GM21529 (cell line): ENCODE results near the gene CTSZ.
"Not testable (repeated sequence)": the region's sequence is repeated elsewhere in the genome, so short reads cannot be mapped to it uniquely, and the experiment has no call there.

Source experiments
- ATAC-seq: cut with Tn5 transposase; IDR thresholded peaks from one replicate; pipeline ENCODE4 v1.9.1; 2021; ENCODE audit not compliant: unreplicated experiment

CTSZ gene

GRCh38 chr20:59001068-59001448 lies 6.0 kb downstream of the CTSZ start:
- ATAC-seq = no peak

GRCh38 chr20:59000326-59000725 lies 6.7 kb downstream of the CTSZ start:
- ATAC-seq = no peak

GRCh38 chr20:58998656-58999055 lies 8.4 kb downstream of the CTSZ start:
- ATAC-seq = no peak

GRCh38 chr20:58997141-58997770 lies 9.8 kb downstream of the CTSZ start:
- no peak for ATAC-seq

- no peak for ATAC-seq
Observed at GRCh38 chr20:58996226-58996611, 10.8 kb downstream of the CTSZ start.

GRCh38 chr20:58995461-58996225 lies 11.4 kb downstream of the CTSZ start:
- no peak for ATAC-seq

- ATAC-seq = no peak
Observed at GRCh38 chr20:58994390-58995159, 12.5 kb downstream of the CTSZ start.

- ATAC-seq = no peak
Observed at GRCh38 chr20:58993332-58994248, 13.5 kb downstream of the CTSZ start.

GRCh38 chr20:58992911-58993310 lies 14.1 kb downstream of the CTSZ start:
- ATAC-seq = no peak

- ATAC-seq = no peak
Observed at GRCh38 chr20:58991715-58992114, 15.3 kb downstream of the CTSZ start.

- no peak for ATAC-seq
Observed at GRCh38 chr20:58990651-58991445, 16.2 kb downstream of the CTSZ start.

- no peak for ATAC-seq
Observed at GRCh38 chr20:58989196-58989595, 17.9 kb downstream of the CTSZ start.

GRCh38 chr20:58988565-58988882 lies 18.5 kb downstream of the CTSZ start:
- no peak for ATAC-seq

- no peak for ATAC-seq
Observed at GRCh38 chr20:58987790-58988564, 19.1 kb downstream of the CTSZ start.

GRCh38 chr20:58986968-58987517 lies 20.0 kb downstream of the CTSZ start:
- no peak for ATAC-seq

- ATAC-seq = no peak
Observed at GRCh38 chr20:58986286-58986967, 20.6 kb downstream of the CTSZ start.

GRCh38 chr20:58985656-58986055 lies 21.4 kb downstream of the CTSZ start:
- no peak for ATAC-seq

GRCh38 chr20:58984691-58985090 lies 22.4 kb downstream of the CTSZ start:
- no peak for ATAC-seq

- ATAC-seq = not testable (repeated sequence)
Observed at GRCh38 chr20:58983115-58983468, 24.0 kb downstream of the CTSZ start.
